ENCODE data around the gene ANKRD30B. TPM values are rescaled to one million over a fixed set of nuclear protein-coding genes. Genes with fewer than 3 reads are reported as not detected.

The ANKRD30B gene
- total and polyA plus RNA-seq, 2 donors (not counting 3 experiments of a cell fraction or from before 2014, with no cell fraction given), result not detected

DNA sequence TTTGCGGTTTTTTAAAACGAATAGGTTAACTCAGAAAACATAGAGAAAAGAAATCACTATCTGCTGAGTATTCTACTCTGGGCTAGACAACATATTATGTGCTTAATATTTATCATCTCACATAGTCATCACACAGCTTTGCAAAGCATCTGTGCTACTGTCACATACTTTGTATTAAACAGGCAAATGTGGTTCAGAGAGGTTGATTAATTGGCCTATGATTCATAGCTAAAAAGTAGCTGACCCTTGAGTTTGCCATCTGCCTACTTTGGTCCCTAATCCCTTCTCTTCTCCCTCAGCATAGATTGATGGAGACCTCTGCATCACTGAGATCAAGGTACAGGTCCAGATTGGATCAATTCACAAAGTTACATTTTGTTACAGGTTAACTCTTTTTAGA lies 21.4 kb downstream of the ANKRD30B start:
- Histone ChIP-seq H3K9me3 (replicated peaks; ENCODE audit: control insufficient read depth, insufficient read depth, low read length) (no peaks in the 10 kb centered on the region), H3K36me3 (ENCODE audit: control insufficient read depth in 2 of 2, extremely low read depth in 1 of 2, insufficient read depth in 2 of 2, low read length in 2 of 2) (no peaks in the 10 kb centered on the region), H3K4me2 (ENCODE audit: insufficient read depth, low read length) (no peak overlapping the region), H3K27me3 (ENCODE audit: control insufficient read depth in 2 of 2, insufficient read depth in 2 of 2, low read length in 2 of 2) (no peaks in the 10 kb centered on the region), H3K9me1 (replicated peaks; ENCODE audit: control insufficient read depth, extremely low read depth, insufficient read depth, low read length) (no peaks in the 10 kb centered on the region), H3K9ac (replicated peaks; ENCODE audit: extremely low read depth, insufficient read depth, low read length) (no peak overlapping the region), H3K4me1 (ENCODE audit: control insufficient read depth, extremely low read depth, insufficient read depth, low read length) (no peaks in the 10 kb centered on the region), H4K20me1 (replicated peaks; ENCODE audit: control insufficient read depth, extremely low read depth, insufficient read depth, low read length) (no peaks in the 10 kb centered on the region), H3K27ac (ENCODE audit: insufficient read depth, low read depth, low read length) (no peak overlapping the region), H2AFZ (ENCODE audit: low read depth, low read length) (no peak overlapping the region), H3K4me3 (replicated peaks in 1 of 3; ENCODE audit: insufficient read depth in 1 of 3, low read depth in 1 of 3, low read length in 3 of 3) (no peak overlapping the region), H3K79me2 (ENCODE audit: control insufficient read depth, insufficient read depth, low read length) (no peaks in the 10 kb centered on the region)
- CTCF ChIA-PET, result no interaction called here
- TF ChIP-seq EZH2 (IDR thresholded peaks at IDR 0.05; ENCODE audit: borderline replicate concordance, low read depth, low read length, severe bottlenecking), result no peak
- TF ChIP-seq POLR2A (IDR thresholded peaks at IDR 0.05; ENCODE audit: low read depth, low read length), result no peak
- TF ChIP-seq FOS (IDR thresholded peaks at IDR 0.05; ENCODE audit: borderline replicate concordance, insufficient read depth, low read length), result no peak
- TF ChIP-seq POLR2AphosphoS5 (IDR thresholded peaks at IDR 0.05; ENCODE audit: insufficient read depth, low read depth, low read length), result no peak
- no peak for TF ChIP-seq MAX (IDR thresholded peaks at IDR 0.05; ENCODE audit: insufficient read depth, insufficient read length)
- no peak for TF ChIP-seq GATA2 (IDR thresholded peaks at IDR 0.05; ENCODE audit: insufficient read depth, insufficient read length, low read depth, low read length)
- no peak for TF ChIP-seq JUN (IDR thresholded peaks at IDR 0.05; ENCODE audit: borderline replicate concordance, insufficient read depth, insufficient read length, low read depth)
- no peak for TF ChIP-seq MYC (IDR thresholded peaks at IDR 0.05; ENCODE audit: low read depth, low read length)
- TF ChIP-seq, protein P1, sequence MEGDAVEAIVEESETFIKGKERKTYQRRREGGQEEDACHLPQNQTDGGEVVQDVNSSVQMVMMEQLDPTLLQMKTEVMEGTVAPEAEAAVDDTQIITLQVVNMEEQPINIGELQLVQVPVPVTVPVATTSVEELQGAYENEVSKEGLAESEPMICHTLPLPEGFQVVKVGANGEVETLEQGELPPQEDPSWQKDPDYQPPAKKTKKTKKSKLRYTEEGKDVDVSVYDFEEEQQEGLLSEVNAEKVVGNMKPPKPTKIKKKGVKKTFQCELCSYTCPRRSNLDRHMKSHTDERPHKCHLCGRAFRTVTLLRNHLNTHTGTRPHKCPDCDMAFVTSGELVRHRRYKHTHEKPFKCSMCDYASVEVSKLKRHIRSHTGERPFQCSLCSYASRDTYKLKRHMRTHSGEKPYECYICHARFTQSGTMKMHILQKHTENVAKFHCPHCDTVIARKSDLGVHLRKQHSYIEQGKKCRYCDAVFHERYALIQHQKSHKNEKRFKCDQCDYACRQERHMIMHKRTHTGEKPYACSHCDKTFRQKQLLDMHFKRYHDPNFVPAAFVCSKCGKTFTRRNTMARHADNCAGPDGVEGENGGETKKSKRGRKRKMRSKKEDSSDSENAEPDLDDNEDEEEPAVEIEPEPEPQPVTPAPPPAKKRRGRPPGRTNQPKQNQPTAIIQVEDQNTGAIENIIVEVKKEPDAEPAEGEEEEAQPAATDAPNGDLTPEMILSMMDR (IDR thresholded peaks at IDR 0.05; ENCODE audit: extremely low read depth in 1 of 2, insufficient read depth in 1 of 2, low read depth in 1 of 2, low read length in 2 of 2), result no peak
- intact Hi-C loops (cut with micrococcal nuclease), result no loop called here
- BruUV-seq (replicated peaks), result no TSS peak
- FAIRE-seq, result no peak
- dilution Hi-C loops (cut with MboI; ENCODE audit: extremely low pct_ligation_motif_present, low sequenced_read_pairs), result no loop called here
- DNase-seq (ENCODE audit: low read depth, low spot score), result no peak
- POLR2A ChIA-PET, result no interaction called here

Measured in endothelial cell of umbilical vein (primary cell).